Measurements from ENCODE around the gene WWOX.

DNA sequence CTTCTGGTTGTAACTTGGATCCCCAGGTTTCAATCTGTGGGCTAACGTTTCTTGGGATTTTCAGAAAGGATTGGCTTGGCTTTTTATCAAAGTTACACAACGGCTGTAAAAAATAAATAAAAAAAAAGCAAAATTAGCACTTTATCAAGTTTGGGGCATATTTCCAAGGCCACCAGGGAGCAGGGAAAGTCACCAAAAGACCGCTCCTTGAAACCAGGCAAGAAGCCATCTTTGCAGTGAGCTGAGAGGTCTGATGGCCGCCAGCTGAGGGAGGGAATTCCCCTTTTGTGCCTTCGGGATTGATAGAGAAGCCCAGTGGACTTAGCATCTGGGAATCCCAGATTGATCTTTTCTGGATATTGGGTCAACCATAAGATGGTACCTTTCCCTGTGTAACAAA, 192.2 kb downstream of the WWOX start:
- TF ChIP-seq, protein P1, sequence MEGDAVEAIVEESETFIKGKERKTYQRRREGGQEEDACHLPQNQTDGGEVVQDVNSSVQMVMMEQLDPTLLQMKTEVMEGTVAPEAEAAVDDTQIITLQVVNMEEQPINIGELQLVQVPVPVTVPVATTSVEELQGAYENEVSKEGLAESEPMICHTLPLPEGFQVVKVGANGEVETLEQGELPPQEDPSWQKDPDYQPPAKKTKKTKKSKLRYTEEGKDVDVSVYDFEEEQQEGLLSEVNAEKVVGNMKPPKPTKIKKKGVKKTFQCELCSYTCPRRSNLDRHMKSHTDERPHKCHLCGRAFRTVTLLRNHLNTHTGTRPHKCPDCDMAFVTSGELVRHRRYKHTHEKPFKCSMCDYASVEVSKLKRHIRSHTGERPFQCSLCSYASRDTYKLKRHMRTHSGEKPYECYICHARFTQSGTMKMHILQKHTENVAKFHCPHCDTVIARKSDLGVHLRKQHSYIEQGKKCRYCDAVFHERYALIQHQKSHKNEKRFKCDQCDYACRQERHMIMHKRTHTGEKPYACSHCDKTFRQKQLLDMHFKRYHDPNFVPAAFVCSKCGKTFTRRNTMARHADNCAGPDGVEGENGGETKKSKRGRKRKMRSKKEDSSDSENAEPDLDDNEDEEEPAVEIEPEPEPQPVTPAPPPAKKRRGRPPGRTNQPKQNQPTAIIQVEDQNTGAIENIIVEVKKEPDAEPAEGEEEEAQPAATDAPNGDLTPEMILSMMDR (IDR thresholded peaks at IDR 0.05): no peak
- no peak for TF ChIP-seq POLR2A (IDR thresholded peaks at IDR 0.05)
